HG03558 (cell line): ENCODE results near the gene ETV3.

Experiments used
- ATAC-seq: cut with Tn5 transposase; IDR thresholded peaks from one replicate; pipeline ENCODE4 v1.9.1; 2021; ENCODE audit warnings: moderate number of reproducible peaks; ENCODE audit not compliant: unreplicated experiment; ENCODE audit errors: extremely low read depth

ETV3 gene

DNA sequence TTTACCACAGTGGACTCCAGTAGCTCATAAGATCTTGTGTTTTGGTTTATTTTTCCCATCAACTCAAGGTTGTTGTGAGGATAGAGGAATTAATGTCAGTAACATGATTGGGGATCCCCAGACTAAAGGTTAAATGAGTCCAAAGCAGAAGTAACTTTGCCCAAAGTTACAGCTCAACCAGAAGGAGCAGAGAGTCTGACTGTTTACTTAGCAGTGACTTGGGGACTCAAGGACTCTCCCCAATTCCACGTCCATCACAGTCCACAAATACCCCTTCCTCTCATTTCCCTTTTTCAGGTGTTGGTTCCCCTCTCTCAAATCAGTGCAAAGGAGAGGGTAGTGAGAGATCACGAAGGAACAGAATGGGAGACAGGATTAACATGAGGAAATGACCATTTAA, 4.0 kb upstream of the ETV3 start:
- no peak for ATAC-seq

DNA sequence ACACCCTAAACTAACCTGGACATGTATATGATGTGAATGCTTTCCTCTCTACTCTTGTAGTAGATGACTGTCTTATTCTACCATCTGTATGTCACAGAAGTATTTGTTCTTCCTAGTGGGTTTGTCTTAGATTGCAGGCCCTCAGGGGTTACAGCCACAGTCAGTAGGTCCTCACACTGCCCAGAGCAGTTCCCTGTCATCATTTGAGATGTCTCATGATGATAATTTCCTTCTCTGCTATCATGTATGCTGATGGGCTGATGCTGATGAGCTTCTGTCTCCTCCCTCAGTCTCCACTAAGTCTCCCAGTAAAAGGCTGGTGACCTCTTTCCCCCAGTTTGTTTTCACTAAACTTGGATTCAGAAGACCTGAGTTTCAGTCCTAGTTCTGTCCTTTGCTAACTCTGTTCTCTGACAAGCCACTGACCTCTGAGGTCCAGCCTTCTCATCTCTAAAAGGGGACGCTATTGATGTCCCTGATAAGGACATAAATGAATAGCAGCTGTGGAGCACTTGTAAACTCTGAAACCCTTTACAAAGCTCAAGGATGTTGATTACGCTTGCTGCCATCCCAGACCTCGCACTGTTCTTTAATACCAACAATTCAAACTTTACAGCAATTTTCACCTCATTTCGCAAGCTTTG, 3.1 kb upstream of the ETV3 start:
- no peak for ATAC-seq

DNA sequence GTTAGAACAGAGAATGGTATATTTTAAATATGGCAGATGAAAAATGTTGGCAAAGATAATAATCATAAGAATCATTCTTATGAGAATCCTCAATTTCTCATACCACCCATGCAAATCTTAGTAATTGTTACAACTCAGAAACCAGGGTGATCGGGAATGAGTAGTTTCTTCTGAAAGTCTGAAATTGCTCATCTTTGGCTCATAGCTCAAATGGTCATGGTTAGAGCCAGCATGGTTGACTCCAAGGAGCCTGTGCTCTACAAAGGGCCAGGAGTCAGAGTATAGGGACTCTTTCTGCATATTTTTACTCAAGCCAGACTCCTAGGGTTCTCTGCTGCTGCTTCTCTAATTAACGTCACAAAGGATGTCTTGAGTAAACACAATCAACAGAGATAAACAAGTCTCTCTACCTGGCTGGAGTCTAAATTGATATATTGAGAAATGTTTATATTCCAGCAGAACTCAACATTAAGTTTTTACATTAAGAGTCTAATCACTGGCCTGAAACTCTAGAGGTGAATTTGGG, 1.9 kb upstream of the ETV3 start:
- no peak for ATAC-seq

DNA sequence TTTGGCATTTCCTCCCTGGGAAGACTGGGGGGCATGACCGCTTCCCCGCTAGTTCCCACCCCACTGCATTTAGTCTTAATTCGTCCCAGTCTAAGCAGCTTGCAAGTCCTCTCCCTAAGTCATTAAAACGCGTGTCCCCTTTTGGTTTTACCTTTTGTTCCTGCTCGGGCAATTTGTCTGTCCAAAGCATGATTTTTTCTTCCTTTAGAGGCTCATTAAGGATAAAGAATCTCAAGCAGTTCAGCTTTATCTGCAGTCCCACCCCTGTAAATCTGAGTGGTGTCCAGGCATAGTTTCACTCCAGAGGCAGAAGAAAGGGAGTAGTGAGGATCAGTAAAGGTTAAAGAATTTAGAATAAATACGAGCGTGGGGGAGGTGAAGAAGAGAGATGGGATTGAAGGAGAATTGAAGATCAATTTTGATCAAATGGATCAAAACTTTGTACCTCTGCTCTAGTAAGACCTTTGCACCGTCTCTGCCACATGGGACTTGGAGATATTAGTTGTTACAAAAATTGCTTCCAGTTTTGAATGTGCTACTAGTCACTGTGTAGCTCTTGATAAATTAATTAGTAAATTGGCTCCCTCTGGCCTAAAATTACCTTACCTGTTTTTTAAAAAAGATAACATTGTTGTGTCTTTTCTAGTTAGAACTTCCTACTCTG, 989 bp upstream of the ETV3 start:
- no peak for ATAC-seq

DNA sequence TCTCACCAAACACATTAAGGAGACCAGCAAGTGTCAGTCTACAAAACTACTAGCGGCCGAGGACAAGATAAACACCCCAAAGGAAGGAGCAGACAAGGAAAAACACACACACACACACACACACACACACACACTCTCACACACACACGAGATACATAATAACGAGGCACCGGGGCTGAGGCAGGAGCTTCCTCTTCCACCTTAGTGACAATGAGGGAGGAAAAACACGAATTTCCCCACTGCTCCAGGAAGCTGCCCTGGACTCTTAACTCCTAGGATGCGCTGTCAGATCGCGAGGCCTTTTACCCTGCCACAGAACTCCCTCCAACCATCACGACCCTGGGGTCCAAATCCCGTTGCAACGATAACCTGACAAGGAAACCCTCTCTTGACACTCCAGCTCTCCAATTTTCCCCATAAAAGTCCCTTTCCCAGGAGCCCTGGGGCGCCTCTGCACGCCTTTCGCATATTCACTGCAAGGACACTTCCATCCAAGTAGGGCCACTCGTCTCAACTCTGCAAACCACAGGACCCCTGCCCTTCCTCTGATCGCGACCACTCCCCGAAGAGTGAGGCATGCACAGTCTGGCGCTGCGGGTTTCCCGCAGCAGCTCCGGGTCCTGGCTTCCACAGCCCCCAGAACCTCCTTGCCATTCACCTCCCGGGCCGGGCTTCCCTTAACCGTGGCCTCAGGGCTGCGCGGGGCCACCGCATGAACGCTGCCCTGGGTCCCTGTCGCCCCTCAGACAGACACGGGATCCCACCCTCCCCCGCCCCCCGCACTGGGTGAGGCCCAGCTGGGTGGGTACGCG, 581 bp downstream of the ETV3 start:
- no peak for ATAC-seq

DNA sequence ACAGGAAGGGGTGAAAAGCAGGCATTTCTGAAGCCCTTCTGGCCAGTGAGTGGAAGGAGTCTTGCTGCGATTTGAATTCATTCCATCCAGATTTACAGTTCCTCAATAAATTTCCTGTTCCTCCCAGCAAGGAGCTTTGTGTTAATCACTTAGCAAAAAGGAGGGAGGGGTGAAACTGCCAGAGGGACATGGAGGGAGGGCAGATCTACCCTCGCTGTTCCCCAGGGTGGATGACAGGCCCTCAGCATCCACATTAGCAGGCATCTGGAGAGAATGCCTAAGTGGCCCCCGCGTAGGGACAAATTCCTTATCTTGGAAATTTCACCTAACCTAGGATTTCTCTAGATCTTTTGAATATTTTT, 1.2 kb downstream of the ETV3 start:
- no peak for ATAC-seq

DNA sequence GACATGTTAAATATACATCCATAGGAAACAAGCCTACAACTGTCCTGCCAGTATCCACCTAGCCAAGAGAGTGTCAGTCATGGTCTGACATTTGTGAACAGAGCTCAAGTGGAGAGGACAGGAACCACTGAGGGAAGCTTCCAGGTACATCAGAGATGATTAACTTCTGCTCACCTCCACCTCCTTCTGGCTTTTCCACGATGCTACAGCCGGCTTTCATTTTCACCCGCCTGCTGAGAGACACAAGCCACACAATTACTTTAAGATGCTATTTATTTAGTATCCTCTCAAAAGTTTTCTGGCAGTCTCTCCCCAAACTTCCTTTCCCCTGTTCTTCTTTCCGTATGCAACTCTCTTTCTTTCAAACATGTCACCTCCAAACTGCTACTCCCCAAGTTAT, 2.1 kb downstream of the ETV3 start:
- ATAC-seq: no peak

DNA sequence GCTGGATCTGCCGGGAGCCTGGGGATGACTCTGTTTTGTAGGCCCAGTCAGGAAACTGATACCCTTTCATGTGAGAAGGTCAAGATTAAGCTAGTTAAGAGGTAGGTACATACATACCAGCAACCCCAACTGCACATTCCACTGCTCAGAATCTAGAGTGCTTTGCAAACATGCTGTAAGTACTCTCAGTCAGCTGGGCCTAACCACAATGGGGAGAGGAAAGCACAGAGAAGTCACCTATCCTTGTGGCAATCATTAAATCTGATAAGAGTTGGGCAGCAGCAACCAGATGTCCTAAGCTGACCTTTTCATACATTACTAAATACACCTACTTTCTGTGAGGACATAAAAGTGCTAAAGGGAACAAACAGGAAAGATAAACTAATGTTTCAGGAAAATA, 2.5 kb downstream of the ETV3 start:
- no peak for ATAC-seq

DNA sequence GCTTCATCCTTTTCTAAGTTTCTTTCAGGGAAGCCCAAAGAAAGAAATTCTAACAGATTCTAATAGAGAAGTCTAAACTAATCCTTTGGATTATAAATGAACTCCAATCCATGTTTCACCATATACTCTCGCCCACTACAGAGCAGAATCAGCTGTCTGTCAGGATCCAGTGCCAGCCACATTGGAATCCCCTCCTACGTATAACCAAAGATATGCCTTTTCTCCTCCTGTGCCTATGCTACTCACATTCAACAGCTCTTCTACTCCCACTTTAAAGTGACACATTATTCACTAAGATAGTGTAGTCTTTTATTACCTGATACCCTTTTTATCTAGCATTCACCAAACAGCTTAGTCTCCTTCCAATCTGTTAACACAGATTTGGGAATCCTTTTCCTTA, 3.1 kb downstream of the ETV3 start:
- ATAC-seq: no peak

DNA sequence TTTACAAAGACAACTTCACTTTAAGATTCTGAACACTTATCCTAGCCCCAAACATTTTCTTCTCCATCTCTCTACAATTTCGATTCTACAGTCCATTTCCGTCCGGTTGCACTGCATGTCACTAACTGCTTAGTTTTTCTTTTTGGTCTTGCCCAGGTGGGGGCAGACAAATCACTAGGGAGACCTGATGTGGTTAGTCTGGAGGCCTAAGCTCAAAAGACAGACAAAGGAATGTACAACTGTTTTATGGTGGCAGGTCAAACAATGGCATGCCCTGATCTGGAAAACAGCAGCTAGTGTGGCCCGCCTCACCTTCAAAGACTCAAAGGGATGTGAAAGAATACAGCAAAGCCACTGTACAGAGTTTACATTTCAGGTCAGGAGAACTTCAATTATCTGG, 3.8 kb downstream of the ETV3 start:
- no peak for ATAC-seq

DNA sequence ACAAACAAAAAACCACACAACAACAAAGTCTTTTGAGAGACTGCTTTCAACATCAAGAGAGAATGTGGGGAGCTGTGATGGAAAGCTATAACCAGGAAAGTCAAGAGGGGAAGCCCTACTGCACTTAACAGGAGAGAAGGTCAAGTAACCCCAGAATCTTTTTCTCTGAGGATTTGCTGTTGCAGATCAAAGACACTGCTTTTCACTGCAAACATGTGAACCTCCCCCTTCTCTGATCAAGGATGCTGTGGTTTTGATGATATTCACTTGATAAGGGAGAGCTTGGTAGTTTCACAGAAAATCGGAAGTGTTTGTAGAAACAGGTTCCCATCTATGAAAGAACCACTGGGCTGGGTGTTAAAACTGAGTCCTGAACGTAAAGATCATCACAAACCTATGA, 4.8 kb downstream of the ETV3 start:
- ATAC-seq: no peak

DNA sequence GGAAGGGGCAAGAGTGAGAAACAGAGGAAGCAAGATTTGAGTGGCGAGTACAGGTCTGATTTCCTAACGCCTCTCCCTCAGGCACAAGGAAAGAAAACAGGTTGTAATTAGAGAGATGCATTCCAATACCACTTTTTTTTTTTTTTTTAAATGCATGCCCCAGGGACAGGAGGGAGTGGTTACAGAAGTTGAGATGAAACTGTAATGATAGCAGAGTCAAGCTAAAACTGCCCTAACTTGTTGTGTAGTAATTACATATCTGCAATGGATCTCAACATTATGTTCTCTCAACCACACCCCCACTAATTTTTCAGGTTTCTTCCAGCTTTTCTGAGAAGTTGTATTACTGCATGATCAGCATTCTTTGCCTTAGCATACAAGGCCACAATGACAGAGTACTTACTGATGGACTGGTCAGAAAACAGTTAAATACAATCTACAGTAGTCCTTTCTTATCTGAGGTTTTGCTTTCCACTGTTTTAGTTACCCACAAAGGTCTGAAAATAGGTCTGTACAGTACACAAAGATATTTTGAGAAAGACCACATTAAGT, 5.5 kb downstream of the ETV3 start:
- ATAC-seq: no peak

DNA sequence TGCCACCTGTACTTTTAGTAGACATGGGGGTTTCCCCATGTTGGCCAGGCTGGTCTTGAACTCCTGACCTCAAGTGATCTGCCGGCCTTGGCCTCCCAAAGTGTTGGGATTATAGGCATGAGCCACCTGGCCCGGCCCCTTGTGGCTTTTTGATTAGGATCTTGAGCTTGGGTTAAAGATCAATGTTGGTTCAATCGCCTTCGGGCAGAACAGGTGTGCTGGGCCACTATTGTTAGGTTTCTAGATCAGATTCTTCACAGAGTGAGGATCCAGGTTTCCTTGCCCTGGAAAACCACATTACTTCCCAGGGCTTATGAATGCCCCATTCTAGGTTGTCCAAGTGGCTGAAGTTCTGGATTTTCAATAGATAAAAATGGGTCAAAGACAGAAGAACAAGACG, 6.1 kb downstream of the ETV3 start:
- no peak for ATAC-seq

DNA sequence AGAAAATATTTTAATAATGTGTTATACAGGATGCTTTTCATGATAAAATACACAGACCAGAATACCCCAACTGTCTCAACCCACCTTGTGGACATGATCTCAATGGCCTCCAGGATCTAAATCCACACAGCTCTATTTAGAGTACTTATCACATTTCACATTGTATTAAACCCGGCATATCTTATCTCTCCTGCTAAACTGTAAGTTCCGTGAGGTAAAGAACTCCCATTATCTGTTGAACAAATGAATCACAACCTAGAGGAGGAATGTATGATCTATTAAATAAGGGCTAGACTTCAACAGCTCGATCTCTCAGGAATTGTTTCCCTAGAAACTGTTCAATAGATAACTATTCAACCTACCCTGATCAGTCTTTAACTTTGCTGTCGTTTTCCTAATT, 6.9 kb downstream of the ETV3 start:
- no peak for ATAC-seq

DNA sequence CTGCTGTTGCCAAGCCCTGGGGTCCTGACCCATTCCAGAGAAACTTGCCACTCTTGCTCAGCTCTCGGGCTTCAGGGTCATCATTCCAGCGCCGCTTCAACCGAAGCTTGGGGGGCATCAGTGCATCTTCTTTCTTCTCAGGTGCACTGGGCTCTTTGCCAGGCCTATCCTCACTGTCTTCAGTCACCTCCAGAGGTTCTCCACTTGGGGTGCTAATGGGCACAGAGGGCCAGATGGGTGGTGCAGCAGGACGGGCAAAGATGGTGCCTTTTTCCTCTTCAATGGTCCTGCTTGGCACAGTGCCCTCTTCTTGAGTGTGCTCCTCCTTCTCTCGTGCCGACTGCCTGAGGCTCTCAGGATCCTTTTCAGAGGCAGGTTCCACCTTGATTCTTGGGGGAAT, 13.3 kb downstream of the ETV3 start:
- no peak for ATAC-seq

DNA sequence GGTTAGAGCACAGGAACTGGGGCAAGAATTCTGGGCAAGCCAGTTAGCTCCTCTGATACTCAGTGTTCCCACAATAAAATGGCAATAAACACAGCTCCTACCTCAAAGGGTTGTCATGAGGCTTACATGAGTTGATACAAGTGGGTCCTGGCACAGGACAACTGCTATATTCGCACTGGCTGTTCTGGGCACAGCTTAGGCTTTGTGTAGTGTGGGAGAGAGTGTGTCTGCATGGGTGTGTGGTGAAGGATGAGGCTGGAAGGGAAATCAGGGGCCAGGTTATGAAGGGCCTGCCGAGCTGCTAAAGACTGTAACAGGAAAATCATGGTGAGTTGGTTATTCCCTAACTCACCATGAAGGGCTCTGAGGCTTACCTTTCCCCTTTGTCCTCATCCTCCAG, 18.7 kb downstream of the ETV3 start:
- ATAC-seq: no peak

DNA sequence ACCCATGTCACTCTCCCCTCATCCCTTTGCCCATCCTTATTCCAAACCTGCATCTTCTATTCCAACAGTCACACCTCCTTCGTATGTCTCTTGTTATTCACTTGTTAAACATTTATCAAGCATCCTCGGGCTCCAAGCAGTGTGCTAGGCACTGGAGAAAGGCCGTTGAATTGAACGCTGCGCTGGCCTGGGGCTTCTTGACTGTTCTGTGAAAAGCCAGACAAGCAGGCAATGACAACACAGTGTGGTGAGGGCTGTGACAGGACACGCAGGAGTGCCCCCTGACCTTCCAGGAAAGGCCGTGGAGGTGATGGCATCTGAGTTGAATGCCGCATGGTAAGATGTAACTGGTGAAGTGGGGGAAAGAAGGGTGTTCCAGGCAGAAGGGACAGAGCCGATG, 19.2 kb downstream of the ETV3 start:
- ATAC-seq: no peak

DNA sequence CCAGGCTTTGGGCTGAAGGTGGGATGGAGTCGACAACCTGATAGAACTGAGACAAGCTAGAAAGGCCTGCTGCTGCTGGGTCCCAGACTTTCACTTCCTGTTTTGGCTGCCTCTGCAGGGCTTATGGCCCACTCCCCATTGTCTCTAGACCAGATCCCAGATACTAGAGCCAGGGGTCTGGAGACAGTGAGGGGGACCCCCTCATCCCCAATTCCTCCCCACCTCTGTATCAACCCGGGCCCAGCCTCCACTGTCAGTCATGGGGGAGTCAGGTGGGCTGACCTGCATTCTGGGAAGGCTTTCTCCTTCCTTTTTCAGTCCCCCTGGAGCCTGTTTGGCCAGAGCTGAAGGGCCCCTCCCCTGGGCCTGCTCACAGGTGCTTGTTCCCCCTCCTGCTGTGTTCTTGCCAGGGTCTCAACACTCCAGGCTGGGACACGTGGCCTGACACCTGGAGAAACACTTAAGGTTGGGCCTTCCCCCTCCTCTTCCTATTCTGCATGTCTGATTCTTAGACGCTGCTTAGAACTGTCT, 20.6 kb downstream of the ETV3 start:
- ATAC-seq: no peak

DNA sequence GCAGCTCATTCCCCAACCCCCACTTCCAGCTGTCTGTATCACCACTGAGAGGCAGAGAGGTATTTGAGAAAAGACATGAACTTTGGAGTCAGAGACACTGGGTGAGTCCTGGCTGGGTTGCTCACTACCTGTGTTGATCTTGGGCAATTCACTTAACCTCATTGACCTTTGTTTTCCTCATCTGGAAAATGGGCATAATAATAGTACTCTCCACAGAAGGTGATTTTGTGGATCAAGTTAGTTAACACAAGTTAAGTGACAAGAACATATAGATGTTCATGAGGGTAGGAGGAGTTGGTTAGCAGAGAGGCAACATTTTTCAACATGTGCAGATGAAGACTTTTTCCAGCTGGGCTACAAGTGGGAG, 21.5 kb downstream of the ETV3 start:
- no peak for ATAC-seq

DNA sequence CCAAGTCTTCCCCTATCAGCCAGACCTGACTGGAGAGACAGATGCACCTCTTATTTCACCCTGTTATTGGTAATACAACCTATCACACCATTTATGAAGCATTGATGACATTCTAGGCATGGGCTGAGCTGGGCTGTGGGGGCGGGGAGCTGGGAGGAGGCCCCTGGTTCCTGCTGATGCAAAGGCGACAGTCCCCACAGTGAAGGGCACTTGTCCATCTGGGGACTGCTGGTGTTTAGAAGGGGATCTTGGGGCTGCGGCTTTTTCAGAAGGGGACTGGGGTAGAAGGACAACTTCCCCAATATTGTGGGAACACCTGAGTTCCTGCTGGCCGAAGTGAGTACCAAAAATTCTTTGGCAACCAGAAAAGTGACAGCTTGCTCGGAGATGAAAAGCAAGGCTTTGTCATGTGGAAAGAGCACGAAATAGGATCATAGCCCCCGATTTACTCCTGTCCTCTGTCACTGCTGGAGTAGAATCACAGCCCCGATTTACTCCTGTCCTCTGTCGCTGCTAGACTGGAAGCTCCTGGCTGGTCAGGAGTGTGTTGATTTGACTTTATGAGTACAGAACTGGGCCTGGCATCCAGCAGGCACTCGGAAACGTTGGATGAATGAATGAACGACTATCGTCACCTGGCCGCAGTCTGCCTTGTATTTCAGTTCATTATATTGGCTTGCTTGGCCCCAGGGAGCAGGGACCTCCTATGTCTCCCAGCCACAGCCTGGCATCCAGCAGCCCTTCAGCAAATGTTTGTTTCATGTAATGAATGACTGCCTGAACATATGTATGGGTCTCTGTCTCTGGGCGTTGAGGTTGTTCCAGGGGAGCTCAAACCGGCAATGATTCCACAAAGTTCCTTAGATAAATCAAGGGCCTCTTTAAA, 22.1 kb downstream of the ETV3 start:
- ATAC-seq: no peak
